ENCODE measurements around the gene ARID1A. TPM values are rescaled to one million over a fixed set of nuclear protein-coding genes. Genes with fewer than 3 reads are reported as not detected.
A peak's percentile ranks its signal among the peaks of the same experiment; 100 is the strongest.

Gene ARID1A
- total and polyA plus RNA-seq, 9 of the 15 experiments (the other 6 are each of a cell fraction or from before 2014, with no cell fraction given), result 8.3 to 88.3 (median 22.5) TPM

- 67% methylated on average over 4 of the region's 4 CpGs for WGBS (ENCODE audit: insufficient coverage, low coverage, missing lambda C conversion rate)
- peak overlapping the region; percentile 72 to 82; a peak in 3 of 4 replicates for H3K9ac ChIP-seq (ENCODE audit: insufficient read depth in 1 of 2, low read depth in 2 of 2, low read length in 2 of 2)
- FAIRE-seq (no peak), ATAC-seq (peak; percentile 16; the same call in 2 of the 3 replicates), DNase-seq (ENCODE audit: extremely low read depth in 1 of 4, low spot score in 3 of 4) (peak in 2 of 4 experiments; percentile 6 to 19)
- H3K36me3 ChIP-seq (ENCODE audit: control insufficient read depth, insufficient read depth, low read length), result no peaks in the 10 kb centered on the region
- intact Hi-C loops (cut with micrococcal nuclease), result no loop called here
- peak overlapping the region; percentile 65 for H3K4me2 ChIP-seq (ENCODE audit: insufficient read depth, low read length)
- H3K9me3 ChIP-seq (replicated peaks; ENCODE audit: control insufficient read depth, insufficient read depth, low read depth, low read length), result no peaks in the 10 kb centered on the region
- H2AFZ ChIP-seq (ENCODE audit: low read depth, low read length), result peak overlapping the region; percentile 66
- in situ Hi-C loops (cut with MboI), result no loop called here
- peak overlapping the region; percentile 71 for H3K27ac ChIP-seq (ENCODE audit: extremely low read depth, low read depth, low read length)
- H3K4me1 ChIP-seq (replicated peaks in 1 of 2; ENCODE audit: control insufficient read depth in 2 of 2, insufficient read depth in 2 of 2, low read length in 2 of 2), result peaks cover 22 to 23% of the 10 kb centered on the region in 2 experiments; a peak in 4 of 5 replicates
- H3K4me3 ChIP-seq, result no peak overlapping the region
- no peaks in the 10 kb centered on the region for H4K20me1 ChIP-seq (replicated peaks; ENCODE audit: control insufficient read depth, insufficient read depth, low read length)
- ChIA-PET CTCF (ENCODE audit: low intra/inter-chr PET ratio) (interaction anchor here (0.6 kb wide), 1 partner anchor 108 kb away, joined by 4 read pairs; no protein-coding TSS in a partner anchor), POLR2A (interaction anchor here (0.6 to 9.7 kb wide), 5 partner anchors 12 to 754 kb away, joined by 3 to 159 read pairs (median 3); partner anchors contain the start of gene ARID1A)
- BruUV-seq (replicated peaks), result no TSS peak
- H3K27me3 ChIP-seq (ENCODE audit: control insufficient read depth in 2 of 2, insufficient read depth in 2 of 2, low read length in 2 of 2), result no peaks in the 10 kb centered on the region
- no peaks in the 10 kb centered on the region for H3K9me1 ChIP-seq (ENCODE audit: control insufficient read depth, insufficient read depth, low read length)
- H3K79me2 ChIP-seq (ENCODE audit: control insufficient read depth, insufficient read depth, low read length), result no peaks in the 10 kb centered on the region
- TF ChIP-seq ZNF592 (IDR thresholded peaks at IDR 0.05) (peak; percentile 11; the same call in 1 of the 2 replicates), CBX3 (IDR thresholded peaks at IDR 0.05; ENCODE audit: borderline replicate concordance in 1 of 2, low read length in 2 of 2) (no peak), ZBTB11 (CRISPR knock-in tag; IDR thresholded peaks at IDR 0.05) (peak in 1 of 3 experiments; percentile 9; a peak in 1 of 6 replicates), SPI1 (IDR thresholded peaks at IDR 0.05; ENCODE audit: borderline replicate concordance, low read depth, low read length) (peak; percentile 71; the same call in 1 of the 2 replicates)
Measured at GRCh38 chr1:26684763-26685508, 10.9 kb upstream of the ARID1A start.

All from K562 (cell line).